SJCRH30 (cell line): ENCODE measurements around the gene NR1D2. TPM values are rescaled to one million over a fixed set of nuclear protein-coding genes. Genes with fewer than 3 reads are reported as not detected.

Source experiments
- DNase-seq, 2 experiments: peaks; one replicate each; pipeline ENCODE4 v3.0.0-alpha.2; 2015 to 2020
- H3K27ac ChIP-seq: fragments of 250-450 bp; sonication (Bioruptor Pico); 2 replicates; pipeline ENCODE4 v1.5.1; 2020; ENCODE audit warnings: mild to moderate bottlenecking, moderate library complexity
- H3K27me3 ChIP-seq: fragments of 250-450 bp; sonication (Bioruptor Pico); 2 replicates; pipeline ENCODE4 v1.5.1; 2020; ENCODE audit warnings: mild to moderate bottlenecking, moderate library complexity
- H3K36me3 ChIP-seq: fragments of 250-450 bp; sonication (Bioruptor Pico); 2 replicates; pipeline ENCODE4 v1.5.1; 2020; ENCODE audit warnings: mild to moderate bottlenecking, moderate library complexity
- H3K4me1 ChIP-seq: fragments of 250-450 bp; sonication (Bioruptor Pico); 2 replicates; pipeline ENCODE4 v1.5.1; 2020; ENCODE audit warnings: mild to moderate bottlenecking, moderate library complexity
- H3K4me3 ChIP-seq: fragments of 250-450 bp; sonication (Bioruptor Pico); 2 replicates; pipeline ENCODE4 v1.5.1; 2020; ENCODE audit warnings: mild to moderate bottlenecking, moderate library complexity
- H3K9me3 ChIP-seq: fragments of 250-450 bp; sonication (Bioruptor Pico); replicated peaks from 2 replicates; pipeline ENCODE4 v1.5.1; 2020; ENCODE audit warnings: mild to moderate bottlenecking, moderate library complexity
- total RNA-seq: library from RNA; depleted of rRNA; stranded (reverse); fragments of >200 nt; shearing (Covaris generic); gene quantifications from 2 replicates; pipeline ENCODE4 v1.2.3, GENCODE V29; 2014

The NR1D2 gene
- total RNA-seq, 1 experiment from 2014 or later: 44.8 TPM

GRCh38 chr3:23919628-23920027, 25.5 kb upstream of the NR1D2 start:
- peaks cover 20% of the 10 kb centered on the region for H3K4me1 ChIP-seq
- DNase-seq: no peak
- peaks cover 38% of the 10 kb centered on the region for H3K36me3 ChIP-seq
- no peak overlapping the region for H3K4me3 ChIP-seq
- H3K27ac ChIP-seq: no peak overlapping the region
- no peaks in the 10 kb centered on the region for H3K27me3 ChIP-seq
- no peaks in the 10 kb centered on the region for H3K9me3 ChIP-seq

GRCh38 chr3:23920151-23920655, 24.9 kb upstream of the NR1D2 start:
- DNase-seq: peak in 1 of 2 experiments; percentile 28
- Histone ChIP-seq H3K27ac (no peak overlapping the region), H3K9me3 (no peaks in the 10 kb centered on the region), H3K4me3 (no peak overlapping the region), H3K4me1 (peaks cover 15% of the 10 kb centered on the region), H3K27me3 (no peaks in the 10 kb centered on the region), H3K36me3 (peaks cover 38% of the 10 kb centered on the region)

- no peak overlapping the region for H3K4me3 ChIP-seq
- H3K9me3 ChIP-seq: no peaks in the 10 kb centered on the region
- H3K4me1 ChIP-seq: peaks cover 15% of the 10 kb centered on the region
- DNase-seq: peak in 1 of 2 experiments; percentile 45
- H3K27ac ChIP-seq: no peak overlapping the region
- H3K36me3 ChIP-seq: peaks cover 40% of the 10 kb centered on the region
- no peaks in the 10 kb centered on the region for H3K27me3 ChIP-seq
These were observed 24.0 kb upstream of the NR1D2 start for GRCh38 chr3:23921052-23921511.

- H3K4me1 ChIP-seq: peaks cover 14% of the 10 kb centered on the region
- no peak overlapping the region for H3K4me3 ChIP-seq
- H3K27me3 ChIP-seq: no peaks in the 10 kb centered on the region
- no peaks in the 10 kb centered on the region for H3K9me3 ChIP-seq
- peaks cover 27% of the 10 kb centered on the region for H3K36me3 ChIP-seq
- 0 out of 2 replicates have a peak overlapping the region, but pooled peaks have one; percentile 6 for H3K27ac ChIP-seq
- DNase-seq: peak; percentile 76 to 93
These were observed 21.3 kb upstream of the NR1D2 start for GRCh38 chr3:23923786-23924185.

GRCh38 chr3:23926246-23926645, 18.8 kb upstream of the NR1D2 start:
- DNase-seq: no peak
- Histone ChIP-seq H3K27me3 (no peaks in the 10 kb centered on the region), H3K9me3 (no peaks in the 10 kb centered on the region), H3K4me1 (peaks cover 12% of the 10 kb centered on the region), H3K27ac (no peak overlapping the region), H3K4me3 (no peak overlapping the region), H3K36me3 (peaks cover 3% of the 10 kb centered on the region)

GRCh38 chr3:23926736-23927135, 18.4 kb upstream of the NR1D2 start:
- H3K27ac ChIP-seq: no peak overlapping the region
- DNase-seq: no peak
- peaks cover 12% of the 10 kb centered on the region for H3K4me1 ChIP-seq
- no peaks in the 10 kb centered on the region for H3K27me3 ChIP-seq
- no peaks in the 10 kb centered on the region for H3K9me3 ChIP-seq
- peaks cover 2% of the 10 kb centered on the region; the same call in 1 of the 2 replicates for H3K36me3 ChIP-seq
- H3K4me3 ChIP-seq: no peak overlapping the region

- H3K4me1 ChIP-seq: peaks cover 6% of the 10 kb centered on the region
- no peak for DNase-seq
- no peak overlapping the region for H3K27ac ChIP-seq
- H3K9me3 ChIP-seq: no peaks in the 10 kb centered on the region
- H3K4me3 ChIP-seq: no peak overlapping the region
- peaks cover 2% of the 10 kb centered on the region; the same call in 1 of the 2 replicates for H3K36me3 ChIP-seq
- H3K27me3 ChIP-seq: no peaks in the 10 kb centered on the region
These were observed 16.6 kb upstream of the NR1D2 start for GRCh38 chr3:23928524-23928923.

- no peaks in the 10 kb centered on the region for H3K9me3 ChIP-seq
- H3K4me1 ChIP-seq: no peaks in the 10 kb centered on the region
- H3K36me3 ChIP-seq: no peaks in the 10 kb centered on the region
- DNase-seq: no peak
- no peak overlapping the region for H3K27ac ChIP-seq
- no peaks in the 10 kb centered on the region for H3K27me3 ChIP-seq
- H3K4me3 ChIP-seq: no peak overlapping the region
These were observed 13.5 kb upstream of the NR1D2 start for GRCh38 chr3:23931597-23931996.

GRCh38 chr3:23932571-23932970, 12.5 kb upstream of the NR1D2 start:
- Histone ChIP-seq H3K4me3 (no peak overlapping the region), H3K36me3 (no peaks in the 10 kb centered on the region), H3K4me1 (no peaks in the 10 kb centered on the region), H3K27ac (no peak overlapping the region), H3K27me3 (no peaks in the 10 kb centered on the region), H3K9me3 (no peaks in the 10 kb centered on the region)
- DNase-seq: no peak

- no peaks in the 10 kb centered on the region for H3K36me3 ChIP-seq
- no peak overlapping the region for H3K27ac ChIP-seq
- DNase-seq: no peak
These were observed 10.8 kb upstream of the NR1D2 start for GRCh38 chr3:23934253-23934652.

GRCh38 chr3:23937296-23937695, 7.8 kb upstream of the NR1D2 start:
- peaks cover 11% of the 10 kb centered on the region for H3K4me1 ChIP-seq
- H3K27me3 ChIP-seq: no peaks in the 10 kb centered on the region
- DNase-seq: no peak
- no peaks in the 10 kb centered on the region for H3K9me3 ChIP-seq
- H3K27ac ChIP-seq: no peak overlapping the region
- no peak overlapping the region for H3K4me3 ChIP-seq
- H3K36me3 ChIP-seq: no peaks in the 10 kb centered on the region

More at GRCh38 chr3:23934253-23934652, 10.8 kb upstream of the NR1D2 start:
- no peaks in the 10 kb centered on the region for H3K4me1 ChIP-seq
- no peaks in the 10 kb centered on the region for H3K27me3 ChIP-seq
- no peak overlapping the region for H3K4me3 ChIP-seq
- H3K9me3 ChIP-seq: no peaks in the 10 kb centered on the region

GRCh38 chr3:23938688-23939087, 6.4 kb upstream of the NR1D2 start:
- Histone ChIP-seq H3K9me3 (no peaks in the 10 kb centered on the region), H3K4me3 (no peak overlapping the region), H3K27me3 (no peaks in the 10 kb centered on the region), H3K4me1 (peaks cover 14% of the 10 kb centered on the region), H3K27ac (no peak overlapping the region), H3K36me3 (no peaks in the 10 kb centered on the region)
- no peak for DNase-seq

- Histone ChIP-seq H3K4me3 (no peak overlapping the region), H3K9me3 (no peaks in the 10 kb centered on the region), H3K36me3 (no peaks in the 10 kb centered on the region), H3K4me1 (peaks cover 22% of the 10 kb centered on the region), H3K27me3 (no peaks in the 10 kb centered on the region), H3K27ac (no peak overlapping the region)
- no peak for DNase-seq
These were observed 4.3 kb upstream of the NR1D2 start for GRCh38 chr3:23940775-23941174.

GRCh38 chr3:23941440-23941839, 3.6 kb upstream of the NR1D2 start:
- DNase-seq: peak; percentile 40 to 59
- Histone ChIP-seq H3K9me3 (no peaks in the 10 kb centered on the region), H3K27ac (no peak overlapping the region), H3K4me3 (no peak overlapping the region), H3K27me3 (no peaks in the 10 kb centered on the region), H3K4me1 (peaks cover 22% of the 10 kb centered on the region), H3K36me3 (no peaks in the 10 kb centered on the region)

- Histone ChIP-seq H3K4me1 (peaks cover 31% of the 10 kb centered on the region), H3K27me3 (no peaks in the 10 kb centered on the region), H3K36me3 (no peaks in the 10 kb centered on the region), H3K4me3 (no peak overlapping the region), H3K9me3 (no peaks in the 10 kb centered on the region), H3K27ac (no peak overlapping the region)
- no peak for DNase-seq
These were observed 2.5 kb upstream of the NR1D2 start for GRCh38 chr3:23942546-23942945.
